Stimulated activated CD8-positive, alpha-beta memory T cell treated with anti-CD3 and anti-CD28 coated beads, Interleukin-7, amount 100 ng/mL, for 48 hours (primary cell): ENCODE results near the gene MYORG.

ENCODE experiments used
- DNase-seq, 2 donors: peaks; one replicate each; pipeline ENCODE4 v3.0.0-alpha.2; 2020; ENCODE audit warnings: low read depth in 1 of 2; ENCODE audit errors: extremely low read depth in 1 of 2

Gene MYORG

DNA sequence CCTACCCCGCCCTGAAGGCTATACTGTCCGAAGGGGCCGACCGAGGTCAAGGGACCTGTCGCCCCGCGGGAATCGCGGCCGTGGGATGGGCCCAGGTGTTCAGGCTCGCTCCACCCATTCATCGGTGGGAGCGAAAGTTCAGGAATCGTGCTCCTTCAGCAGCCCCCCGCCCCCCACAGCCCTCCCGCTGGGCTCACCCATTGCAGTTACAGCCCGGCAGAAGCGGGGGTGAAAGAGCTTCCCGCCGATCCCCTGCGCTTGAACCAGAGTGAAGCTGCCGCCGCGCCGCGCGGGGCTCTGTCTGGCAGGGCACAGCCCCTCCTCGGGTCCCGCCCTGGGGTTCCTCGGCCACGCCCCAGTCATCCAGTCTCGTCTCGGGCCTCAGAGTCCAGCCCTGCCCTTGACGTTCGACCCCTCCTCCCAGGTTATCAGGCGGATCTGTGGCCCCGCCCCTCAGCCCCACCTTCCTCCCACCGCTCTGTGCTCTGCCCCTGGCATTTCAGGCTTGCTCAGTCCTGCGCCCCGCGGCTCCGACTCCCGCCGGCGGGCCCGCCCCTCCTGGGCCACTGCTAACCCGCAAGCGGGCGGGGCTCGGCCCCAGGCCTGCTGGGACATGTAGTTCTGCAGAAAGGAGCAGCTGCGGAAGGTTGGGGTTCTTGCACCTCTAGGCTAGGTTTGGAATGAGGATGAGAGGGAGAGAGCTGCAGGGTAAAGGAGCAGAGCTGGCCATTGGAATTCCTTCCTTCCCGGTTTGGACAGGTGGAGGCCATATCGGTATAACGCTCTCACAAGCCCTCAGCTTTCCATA, at the start of gene MYORG:
Gene MYORG, minus strand, starts transcription at position 303 of the 808 bp plus-strand sequence. CDS start 3,955 bp downstream, outside the sequence.
- DNase-seq, result peak; percentile 95 to 98

- no peak for DNase-seq
Observed at GRCh38 chr9:34419716-34420504, 43.2 kb upstream of the MYORG start.

DNA sequence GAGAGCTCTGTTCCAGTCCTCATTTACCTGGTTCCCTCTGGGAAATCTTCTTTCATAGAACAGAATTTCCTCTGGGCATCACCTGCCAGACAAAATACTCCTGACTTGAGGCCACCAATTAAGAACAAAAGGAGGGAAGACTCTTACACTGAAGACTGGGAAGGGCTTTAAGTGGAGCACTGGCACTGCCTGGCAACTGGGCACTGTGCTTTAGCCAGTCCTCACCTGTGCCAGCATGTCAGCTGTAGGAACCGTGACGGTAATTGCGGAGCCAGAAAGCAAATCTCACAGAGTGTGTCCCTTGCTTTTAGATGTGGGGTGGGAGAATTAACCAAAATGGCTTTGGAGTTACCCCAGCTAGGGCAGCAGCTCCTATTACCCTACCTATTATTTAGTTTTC, 41.0 kb upstream of the MYORG start:
- no peak for DNase-seq

DNA sequence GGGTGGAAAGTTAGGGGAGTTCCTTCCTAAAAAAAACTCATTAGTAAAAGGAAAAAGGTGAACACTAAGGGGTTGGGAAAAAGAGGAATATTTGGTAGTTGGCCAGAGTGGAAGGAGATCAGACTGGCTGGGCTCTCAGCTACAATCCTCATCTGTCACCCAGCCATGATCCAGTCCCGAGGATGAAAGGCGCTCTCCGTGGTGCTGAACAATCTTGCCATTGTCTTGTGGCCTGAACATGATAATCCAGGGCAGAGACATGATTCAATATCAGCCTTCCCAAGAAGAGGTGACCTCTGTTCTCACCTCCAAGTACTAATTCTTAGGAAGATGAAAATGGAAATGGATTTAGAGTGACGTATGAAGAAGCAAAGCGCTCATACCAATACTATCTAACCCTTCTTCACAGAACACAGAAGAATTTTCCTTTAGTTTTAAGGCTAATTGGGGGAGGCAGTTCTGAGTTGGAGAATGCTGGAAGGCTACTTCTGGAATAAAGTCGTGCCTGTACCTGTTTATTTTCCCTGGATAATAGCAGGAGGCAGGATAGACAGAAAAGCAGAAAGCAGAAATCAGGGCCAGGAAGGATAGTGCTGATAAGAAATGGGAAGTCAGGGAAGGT, 36.6 kb upstream of the MYORG start:
- DNase-seq, result no peak

DNA sequence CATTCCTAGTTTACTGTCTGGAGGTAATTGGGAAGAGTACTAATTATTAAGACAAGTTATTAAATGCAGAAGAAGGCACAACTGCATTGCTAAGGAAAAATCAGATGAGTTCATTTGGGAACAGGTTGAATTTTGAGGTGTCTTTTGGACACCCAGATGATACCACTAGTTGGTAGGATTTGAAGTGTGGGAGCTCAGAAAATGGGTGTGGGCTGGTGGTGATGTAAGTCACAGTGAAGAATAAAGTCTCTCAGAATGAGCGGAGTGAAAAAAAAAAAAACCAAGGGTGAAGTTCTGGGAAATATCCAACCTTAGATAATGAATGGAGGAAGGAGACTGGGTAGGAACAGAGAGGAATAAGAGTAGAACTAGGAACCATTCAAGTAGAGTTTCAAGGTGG, 35.6 kb upstream of the MYORG start:
- DNase-seq, result no peak

GRCh38 chr9:34409154-34409553, 32.5 kb upstream of the MYORG start:
- no peak for DNase-seq

DNA sequence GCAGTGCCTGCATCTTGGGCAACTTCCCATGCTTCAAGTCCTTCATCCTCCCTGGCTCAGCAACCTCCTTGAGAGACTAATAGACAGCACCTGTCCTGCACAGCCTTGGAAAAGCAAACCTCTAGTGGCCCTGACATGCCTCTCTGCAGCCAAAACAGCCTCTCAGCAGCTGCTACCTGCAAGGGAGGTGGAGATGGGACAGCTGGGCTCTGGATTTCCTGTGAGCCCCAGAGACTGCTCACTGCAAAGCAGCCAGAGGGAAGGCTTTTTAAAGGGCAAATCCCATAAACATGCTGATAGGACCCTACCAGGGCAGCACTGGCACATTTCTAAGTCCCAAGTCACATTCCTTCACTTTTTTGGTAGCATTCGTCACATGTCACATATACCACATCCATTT, 31.5 kb upstream of the MYORG start:
- DNase-seq, result no peak

GRCh38 chr9:34406219-34406618, 29.5 kb upstream of the MYORG start:
- no peak for DNase-seq

GRCh38 chr9:34405719-34406118, 29.0 kb upstream of the MYORG start:
- no peak for DNase-seq

DNA sequence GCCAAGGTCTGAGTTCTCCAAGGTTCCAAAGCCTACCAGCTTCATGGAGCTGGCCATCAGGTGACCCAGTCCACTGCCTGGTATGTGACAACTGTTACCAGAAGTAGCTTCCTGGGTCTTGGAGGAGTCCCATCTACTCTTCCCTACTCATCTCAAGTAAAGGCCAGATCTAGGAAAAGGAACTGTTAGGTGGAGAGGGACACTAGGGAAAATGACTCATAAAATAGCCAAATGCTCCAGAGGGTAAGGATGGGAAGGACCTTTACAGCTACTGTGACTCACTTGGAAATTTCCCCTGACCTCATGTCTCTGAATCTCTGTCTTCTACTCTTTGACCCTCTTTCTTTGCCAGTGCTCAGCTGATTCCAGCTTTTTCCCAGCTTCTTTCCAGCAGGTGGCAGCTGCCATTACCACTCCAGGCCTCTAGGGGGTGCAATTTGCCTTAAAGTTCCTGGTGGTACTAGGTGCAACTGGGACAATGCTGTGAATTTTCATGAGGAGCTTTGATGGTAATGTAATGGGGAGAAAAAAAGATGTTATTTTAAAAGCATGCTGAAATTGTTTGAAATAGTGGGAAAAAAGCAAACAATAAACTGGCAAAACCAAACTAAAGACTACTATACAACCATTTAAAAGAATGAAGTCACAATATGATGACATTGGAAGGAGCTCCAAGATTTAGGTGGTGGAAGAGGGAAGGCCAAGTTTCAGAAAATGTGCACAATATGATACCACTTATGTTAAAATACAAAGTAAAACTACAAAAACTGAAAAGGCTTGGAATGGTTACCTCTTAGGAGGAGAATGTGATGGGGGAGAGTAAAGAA, 27.1 kb upstream of the MYORG start:
- DNase-seq, result peak in 1 of 2 donors; percentile 38

DNA sequence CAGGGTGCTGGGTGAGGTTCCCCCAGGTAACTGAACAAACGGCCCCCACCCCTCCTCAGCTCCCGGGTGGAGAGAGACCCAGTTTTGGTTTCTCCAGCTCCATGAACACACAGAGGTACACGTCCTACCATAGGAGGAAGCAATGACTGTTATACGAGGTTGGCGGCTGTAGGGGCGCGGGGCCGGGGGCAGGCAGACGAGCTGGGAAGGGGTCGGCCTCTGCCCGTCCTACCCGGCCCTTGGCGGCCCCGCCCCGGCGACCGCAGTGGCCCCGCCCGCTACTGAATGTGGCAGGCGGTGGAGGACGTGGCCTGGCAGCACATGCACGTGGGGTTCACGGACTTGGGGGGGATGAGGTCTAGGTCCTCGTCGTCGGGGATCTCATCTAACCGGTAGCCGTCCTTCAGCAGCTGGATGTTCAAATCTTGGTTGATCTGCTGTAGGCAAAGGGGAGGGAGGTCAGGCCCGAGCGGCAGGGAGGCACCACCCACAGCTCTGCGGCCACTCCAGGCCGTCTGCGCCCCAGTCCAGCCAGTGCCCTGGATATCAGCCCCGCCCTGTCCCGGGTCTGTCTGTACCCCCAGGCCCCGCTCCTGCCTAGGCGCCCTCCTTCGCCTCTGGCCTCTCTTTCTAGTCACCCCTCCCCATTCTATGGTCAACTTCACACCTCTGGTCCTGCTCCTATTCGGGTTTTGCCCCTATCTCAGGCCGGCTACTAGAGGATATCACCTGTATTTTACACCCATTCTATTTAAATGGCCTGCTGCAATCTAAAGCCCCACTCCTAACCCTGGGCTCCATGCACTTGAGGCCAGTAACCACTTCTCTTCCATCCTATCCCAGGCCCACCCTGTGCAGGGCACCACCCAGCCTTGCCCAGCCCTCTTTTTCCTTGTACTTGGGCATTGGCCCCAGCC, 24.2 kb upstream of the MYORG start:
- DNase-seq, result no peak

- no peak for DNase-seq
Observed at GRCh38 chr9:34400275-34400674, 23.6 kb upstream of the MYORG start.

- DNase-seq, result no peak
Observed at GRCh38 chr9:34399729-34400128, 23.0 kb upstream of the MYORG start.

DNA sequence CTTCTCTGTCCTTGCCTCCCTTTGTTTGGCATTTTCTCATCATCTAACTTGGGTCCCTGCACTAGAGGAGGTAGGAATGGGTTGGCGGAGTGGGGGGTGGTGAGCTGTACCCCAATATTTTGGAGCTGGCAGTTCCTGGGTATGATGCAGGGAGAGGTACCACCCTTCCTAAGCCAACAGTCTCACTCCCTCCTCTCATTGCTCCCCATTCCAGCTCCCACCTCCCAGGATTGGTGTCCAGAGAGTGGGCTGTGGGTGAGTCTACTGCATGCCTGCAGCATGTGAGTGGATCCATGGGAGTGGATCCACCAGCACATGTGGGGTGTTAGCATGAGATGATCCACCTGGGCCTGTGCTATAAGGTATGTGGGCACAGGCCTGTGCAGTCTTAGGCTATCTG, 22.2 kb upstream of the MYORG start:
- no peak for DNase-seq

GRCh38 chr9:34396276-34397214, 19.8 kb upstream of the MYORG start:
- DNase-seq, result no peak

DNA sequence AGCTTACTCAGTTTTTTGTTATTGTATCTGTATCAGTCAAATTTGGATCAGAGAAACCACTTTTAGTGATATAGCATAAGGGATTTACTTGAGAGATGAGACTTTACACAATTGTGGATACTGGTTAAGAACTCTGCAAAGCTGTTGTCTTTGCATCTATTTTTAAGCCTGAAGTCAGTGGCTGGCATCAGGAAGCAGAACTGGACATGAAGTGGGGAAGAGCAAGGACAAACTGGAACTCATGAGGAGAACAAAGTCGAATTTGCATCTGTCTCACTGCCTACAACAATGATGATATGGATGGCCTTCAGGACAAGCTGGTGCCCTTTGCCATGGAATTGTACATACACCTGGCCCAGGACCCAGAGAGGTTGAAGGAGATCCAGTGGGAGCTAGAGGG, 15.8 kb upstream of the MYORG start:
- no peak for DNase-seq

DNA sequence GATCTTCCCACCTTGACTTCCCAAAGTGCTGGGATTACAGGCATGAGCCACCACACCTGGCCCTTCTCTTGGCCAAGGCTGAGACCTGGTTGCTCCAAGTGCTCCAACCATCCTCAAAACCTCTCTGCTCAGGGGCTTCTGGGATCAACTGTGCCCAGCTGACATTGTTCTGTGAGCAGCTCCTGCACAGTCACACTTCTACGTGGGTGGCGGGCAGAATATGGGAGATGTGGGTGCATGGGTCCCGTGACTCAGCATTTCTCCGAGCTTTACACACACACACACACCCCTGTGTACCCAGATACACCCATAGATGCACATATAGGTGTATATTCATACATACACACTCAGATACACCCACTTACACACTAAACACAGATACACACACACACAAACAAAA, 10.5 kb upstream of the MYORG start:
- DNase-seq, result no peak

GRCh38 chr9:34386656-34387055, 10.0 kb upstream of the MYORG start:
- DNase-seq, result no peak
